Chondrocyte (in vitro differentiated cells): ENCODE results near the gene ULK4. TPM values are rescaled to one million over a fixed set of nuclear protein-coding genes. Genes with fewer than 3 reads are reported as not detected.
"Not testable (repeated sequence)": the region's sequence is repeated elsewhere in the genome, so short reads cannot be mapped to it uniquely, and the experiment has no call there.

ENCODE experiments used
- DNase-seq: peaks from one replicate; pipeline ENCODE4 v3.0.0; 2021; ENCODE audit warnings: mixed read lengths, low spot score
- H3K27ac Mint-ChIP-seq: one replicate; pipeline ENCODE4 v1.8.0; 2021; ENCODE audit warnings: mild to moderate bottlenecking, moderate library complexity, mixed read lengths; ENCODE audit not compliant: unreplicated experiment
- H3K27me3 Mint-ChIP-seq: 2 replicates; pipeline ENCODE4 v1.8.0; 2021; ENCODE audit warnings: low read depth, mixed read lengths
- H3K36me3 Mint-ChIP-seq: 2 replicates; pipeline ENCODE4 v1.8.0; 2021; ENCODE audit warnings: low read depth, mixed read lengths
- H3K4me1 Mint-ChIP-seq: 2 replicates; pipeline ENCODE4 v1.8.0; 2021; ENCODE audit warnings: low read depth, mild to moderate bottlenecking, mixed read lengths
- H3K4me3 Mint-ChIP-seq: one replicate; pipeline ENCODE4 v1.8.0; 2021; ENCODE audit warnings: mild to moderate bottlenecking, moderate library complexity, mixed read lengths; ENCODE audit not compliant: unreplicated experiment
- H3K9me3 Mint-ChIP-seq: 2 replicates; pipeline ENCODE4 v1.8.0; 2021; ENCODE audit warnings: low read depth, mixed read lengths
- total RNA-seq: library from RNA; stranded (reverse); gene quantifications from 3 replicates; pipeline ENCODE4 v1.2.1, GENCODE V29; 2021
- TF ChIP-seq, protein P1 (sequence below): fragments of 200-600 bp; sonication (generic); IDR thresholded peaks from 2 replicates; pipeline ENCODE4 v1.5.0; 2021; ENCODE audit warnings: antibody characterized with exemption, mild to moderate bottlenecking, moderate library complexity

The ULK4 gene
- total RNA-seq, 1 donor from 2014 or later, result 9.1 TPM

DNA sequence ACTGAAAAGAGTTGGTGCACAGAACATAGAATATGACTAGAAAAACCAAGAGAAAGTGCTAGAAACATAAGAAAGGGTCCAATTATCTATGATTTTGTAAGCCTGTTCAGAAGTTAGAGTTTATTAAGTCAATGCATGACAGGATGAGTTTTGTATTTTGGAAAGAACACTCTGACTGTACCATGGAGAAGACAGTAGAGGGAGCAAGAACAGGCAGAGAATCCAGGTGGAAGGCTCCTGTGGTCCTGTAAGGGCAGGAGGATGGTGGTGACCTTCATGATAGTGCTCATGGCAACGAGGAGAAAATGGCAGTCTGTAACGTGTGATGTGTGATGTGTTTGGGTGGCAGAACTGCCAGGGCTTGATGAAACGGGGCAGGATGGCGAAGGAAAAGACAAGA is 513.5 kb downstream of the ULK4 start:
- Mint-ChIP-seq H3K9me3 (peaks cover 2% of the 10 kb centered on the region), H3K27me3 (no peaks in the 10 kb centered on the region), H3K36me3 (peaks cover 9% of the 10 kb centered on the region), H3K27ac (no peak overlapping the region), H3K4me3 (no peak overlapping the region), H3K4me1 (peaks cover 11% of the 10 kb centered on the region)
- no peak for DNase-seq
- TF ChIP-seq, protein P1, sequence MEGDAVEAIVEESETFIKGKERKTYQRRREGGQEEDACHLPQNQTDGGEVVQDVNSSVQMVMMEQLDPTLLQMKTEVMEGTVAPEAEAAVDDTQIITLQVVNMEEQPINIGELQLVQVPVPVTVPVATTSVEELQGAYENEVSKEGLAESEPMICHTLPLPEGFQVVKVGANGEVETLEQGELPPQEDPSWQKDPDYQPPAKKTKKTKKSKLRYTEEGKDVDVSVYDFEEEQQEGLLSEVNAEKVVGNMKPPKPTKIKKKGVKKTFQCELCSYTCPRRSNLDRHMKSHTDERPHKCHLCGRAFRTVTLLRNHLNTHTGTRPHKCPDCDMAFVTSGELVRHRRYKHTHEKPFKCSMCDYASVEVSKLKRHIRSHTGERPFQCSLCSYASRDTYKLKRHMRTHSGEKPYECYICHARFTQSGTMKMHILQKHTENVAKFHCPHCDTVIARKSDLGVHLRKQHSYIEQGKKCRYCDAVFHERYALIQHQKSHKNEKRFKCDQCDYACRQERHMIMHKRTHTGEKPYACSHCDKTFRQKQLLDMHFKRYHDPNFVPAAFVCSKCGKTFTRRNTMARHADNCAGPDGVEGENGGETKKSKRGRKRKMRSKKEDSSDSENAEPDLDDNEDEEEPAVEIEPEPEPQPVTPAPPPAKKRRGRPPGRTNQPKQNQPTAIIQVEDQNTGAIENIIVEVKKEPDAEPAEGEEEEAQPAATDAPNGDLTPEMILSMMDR, result no peak

DNA sequence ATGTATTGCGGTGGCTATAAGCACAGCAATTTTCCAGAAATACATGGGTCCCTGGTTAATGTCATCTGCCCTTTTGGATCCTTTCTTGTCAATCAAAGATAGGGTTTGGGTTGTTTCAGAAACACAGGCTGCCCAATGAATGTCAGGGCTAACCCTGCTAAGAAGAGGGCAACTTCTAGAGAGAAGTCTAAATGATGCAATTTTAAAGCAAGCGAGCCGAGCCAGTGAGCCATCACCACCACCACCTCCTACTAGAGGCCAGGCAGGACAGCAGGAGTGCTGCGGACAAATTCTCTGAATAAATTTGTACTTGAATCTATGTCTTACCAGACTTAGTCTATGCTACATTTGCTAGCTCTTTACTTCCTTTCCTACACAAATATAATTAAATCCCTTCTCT is 514.2 kb downstream of the ULK4 start:
- H3K4me3 Mint-ChIP-seq, result no peak overlapping the region
- H3K4me1 Mint-ChIP-seq, result peaks cover 11% of the 10 kb centered on the region
- H3K9me3 Mint-ChIP-seq, result no peaks in the 10 kb centered on the region
- TF ChIP-seq, protein P1, result no peak
- no peaks in the 10 kb centered on the region for H3K27me3 Mint-ChIP-seq
- no peak for DNase-seq
- H3K27ac Mint-ChIP-seq, result no peak overlapping the region
- H3K36me3 Mint-ChIP-seq, result peaks cover 6% of the 10 kb centered on the region

DNA sequence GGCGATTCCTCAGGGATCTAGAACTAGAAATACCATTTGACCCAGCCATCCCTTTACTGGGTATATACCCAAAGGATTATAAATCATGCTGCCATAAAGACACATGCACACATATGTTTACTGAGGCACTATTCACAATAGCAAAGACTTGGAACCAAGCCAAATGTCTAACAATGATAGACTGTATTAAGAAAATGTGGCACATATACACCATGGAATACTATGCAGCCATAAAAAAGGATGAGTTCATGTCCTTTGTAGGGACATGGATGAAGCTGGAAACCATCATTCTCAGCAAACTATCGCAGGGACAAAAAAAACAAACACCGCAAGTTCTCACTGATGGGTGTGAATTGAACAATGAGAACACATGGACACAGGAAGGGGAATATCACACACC is 515.6 kb downstream of the ULK4 start:
- not testable (repeated sequence) for H3K27ac Mint-ChIP-seq, H3K27me3 Mint-ChIP-seq, H3K36me3 Mint-ChIP-seq, DNase-seq, H3K9me3 Mint-ChIP-seq, H3K4me3 Mint-ChIP-seq
- H3K4me1 Mint-ChIP-seq, result peaks cover 11% of the 10 kb centered on the region

DNA sequence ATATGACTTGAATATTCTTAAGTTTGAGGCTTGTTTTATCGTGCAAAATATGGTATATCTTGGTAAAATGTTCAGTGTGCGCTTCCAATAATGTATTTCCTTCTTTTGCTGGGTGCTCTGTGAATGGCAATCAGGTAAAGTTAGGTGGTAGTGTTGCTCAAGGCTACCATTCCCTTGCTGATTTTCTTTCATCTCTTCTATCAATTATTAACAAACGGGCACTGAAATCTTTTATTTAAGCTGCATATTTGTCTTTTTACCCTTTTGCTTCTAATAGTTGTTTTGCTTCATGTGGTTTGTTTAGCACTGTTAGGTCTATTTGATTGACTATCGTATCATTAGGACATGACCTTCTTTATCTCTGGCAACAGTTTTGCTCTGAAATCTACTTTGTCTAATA is 520.3 kb downstream of the ULK4 start:
- H3K27me3 Mint-ChIP-seq, result no peaks in the 10 kb centered on the region
- no peaks in the 10 kb centered on the region for H3K4me1 Mint-ChIP-seq
- no peak overlapping the region for H3K4me3 Mint-ChIP-seq
- H3K9me3 Mint-ChIP-seq, result peaks cover 7% of the 10 kb centered on the region
- TF ChIP-seq, protein P1, result no peak
- H3K36me3 Mint-ChIP-seq, result no peaks in the 10 kb centered on the region
- no peak overlapping the region for H3K27ac Mint-ChIP-seq
- DNase-seq, result no peak

DNA sequence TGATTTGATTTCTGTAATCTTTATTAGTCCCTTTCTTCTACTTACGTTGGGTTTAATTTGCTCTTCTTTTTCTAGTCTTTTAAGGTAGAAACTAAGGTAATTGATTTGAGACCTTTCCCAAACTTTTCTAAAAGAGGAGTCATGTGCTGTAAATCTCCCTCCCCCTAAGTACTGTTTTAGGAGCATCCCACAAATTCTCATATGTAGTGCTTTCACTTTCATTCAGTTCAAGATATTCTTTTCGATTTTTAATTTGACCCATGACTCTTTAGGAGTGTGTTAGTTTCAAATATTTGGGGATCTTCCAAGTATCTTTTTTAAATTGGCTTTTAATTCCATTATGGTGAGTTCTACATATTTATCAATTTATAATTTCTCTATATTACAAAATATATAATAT is 520.8 kb downstream of the ULK4 start:
- Mint-ChIP-seq H3K36me3 (no peaks in the 10 kb centered on the region), H3K4me1 (no peaks in the 10 kb centered on the region), H3K4me3 (no peak overlapping the region), H3K9me3 (peaks cover 7% of the 10 kb centered on the region), H3K27ac (no peak overlapping the region), H3K27me3 (no peaks in the 10 kb centered on the region)
- no peak for DNase-seq
- TF ChIP-seq, protein P1, result no peak

DNA sequence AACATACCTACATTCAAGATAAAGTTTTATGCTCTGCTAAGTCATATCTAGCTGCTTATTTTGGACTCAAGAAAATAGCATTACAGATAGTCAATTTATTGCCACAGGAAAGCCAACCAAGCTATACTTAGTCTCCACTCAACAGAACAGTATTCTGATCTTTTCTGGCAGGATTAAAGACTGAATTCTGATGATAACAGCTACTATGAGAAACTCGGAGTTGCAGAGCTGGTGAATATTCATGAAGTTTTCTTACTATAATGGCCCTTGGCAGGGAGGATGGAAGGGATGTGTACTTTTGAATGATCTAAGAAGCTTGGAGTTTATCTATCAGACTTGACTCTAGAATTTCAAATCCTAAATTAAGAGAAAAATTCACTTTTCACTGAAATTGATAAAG is 524.9 kb downstream of the ULK4 start:
- no peaks in the 10 kb centered on the region for H3K4me1 Mint-ChIP-seq

More for the DNA sequence above, 524.9 kb downstream of the ULK4 start:
- no peak for DNase-seq
- Mint-ChIP-seq H3K27me3 (no peaks in the 10 kb centered on the region), H3K36me3 (no peaks in the 10 kb centered on the region), H3K9me3 (peaks cover 14% of the 10 kb centered on the region), H3K4me3 (no peak overlapping the region), H3K27ac (no peak overlapping the region)
- TF ChIP-seq, protein P1, result no peak
